HepG2 (cell line): ENCODE measurements around the gene PLCXD3. TPM values are rescaled to one million over a fixed set of nuclear protein-coding genes. Genes with fewer than 3 reads are reported as not detected.

Experiments used
- ATAC-seq: fragments of 200-7000 bp; cut with Tn5 transposase; 3 replicates; pipeline ENCODE4 v1.9.1; 2020; ENCODE audit warnings: mild to moderate bottlenecking, moderate library complexity
- BruUV-seq: library from RNA; stranded (reverse); fragments of 400-500 nt; replicated peaks from 2 replicates; lab custom pipeline; 2021; lab: Mats Ljungman, UMichigan
- CTCF ChIA-PET: fragments of 300-600 bp; formaldehyde crosslinking; extraction: SDS; loops from one replicate; lab custom pipeline; 2021; ENCODE audit warnings: low total read pairs, inconsistent platforms, low intra/inter-chr PET ratio; lab: Yijun Ruan, JAX
- POLR2A ChIA-PET: fragments of 350-600 bp; sonication (Branson Sonifier 250); formaldehyde crosslinking; loops from one replicate; lab custom pipeline; 2020; ENCODE audit warnings: antibody characterized with exemption, inconsistent platforms; lab: Yijun Ruan, JAX
- DNase-seq: peaks from one replicate; pipeline ENCODE4 v3.0.0-alpha.2; 2015; ENCODE audit warnings: low spot score
- FAIRE-seq: peaks from 3 replicates; lab custom pipeline; 2011; peaks lifted over from hg19 to GRCh38; lab: Jason Lieb, UNC
- H2AFZ ChIP-seq: one replicate; pipeline ENCODE4 v1.6.1; 2011; ENCODE audit warnings: low read length, inconsistent platforms
- H3K27ac ChIP-seq: fragments of 300-600 bp; 3 replicates; pipeline ENCODE4 v1.8.0; 2011; ENCODE audit warnings: mixed run types, mild to moderate bottlenecking, mixed read lengths, low read length, inconsistent platforms; ENCODE audit not compliant: insufficient read depth; ENCODE audit errors: extremely low read length
- H3K27me3 ChIP-seq, 2 experiments: fragments of 200-600 bp in 1 of 2; 2 replicates in 1 of 2; 3 replicates in 1 of 2; pipeline versions ENCODE4 v1.6.0 to v1.8.0; 2011; ENCODE audit warnings: low read length in 2 of 2, mild to moderate bottlenecking in 2 of 2, moderate library complexity in 2 of 2, inconsistent platforms in 1 of 2; ENCODE audit not compliant: insufficient read depth in 2 of 2, control insufficient read depth in 1 of 2
- H3K36me3 ChIP-seq, 2 experiments: fragments of 200-600 bp in 1 of 2; replicated peaks in 1 of 2; 2 replicates in 1 of 2; 3 replicates in 1 of 2; pipeline versions ENCODE4 v1.5.1 to v1.8.0; 2011; ENCODE audit warnings: low read length in 2 of 2, inconsistent platforms in 1 of 2; ENCODE audit not compliant: insufficient read depth in 2 of 2, control insufficient read depth in 1 of 2
- H3K4me1 ChIP-seq: 2 replicates; pipeline ENCODE4 v1.5.1; 2012; ENCODE audit warnings: low read length, inconsistent platforms; ENCODE audit not compliant: insufficient read depth
- H3K4me2 ChIP-seq: 2 replicates; pipeline ENCODE4 v1.6.0; 2011; ENCODE audit warnings: low read depth, low read length, inconsistent platforms
- H3K4me3 ChIP-seq, 3 experiments: fragments of 200-600 bp in 1 of 3; sonication (generic), shearing (Covaris generic) in 1 of 3; replicated peaks in 1 of 3; 2 replicates each; pipeline ENCODE4 v1.5.1; 2011 to 2016; ENCODE audit warnings: low read length in 3 of 3, inconsistent platforms in 2 of 3, low read depth in 2 of 3, mild to moderate bottlenecking in 2 of 3, control low read depth in 1 of 3, mixed read lengths in 1 of 3; ENCODE audit not compliant: insufficient read depth in 1 of 3
- H3K79me2 ChIP-seq: one replicate; pipeline ENCODE4 v1.6.1; 2011; ENCODE audit warnings: low read length, inconsistent platforms; ENCODE audit not compliant: insufficient read depth
- H3K9ac ChIP-seq: 2 replicates; pipeline ENCODE4 v1.6.0; 2011; ENCODE audit warnings: mild to moderate bottlenecking, low read depth, low read length, inconsistent platforms; ENCODE audit not compliant: insufficient read depth
- H3K9me3 ChIP-seq: 2 replicates; pipeline ENCODE4 v1.5.1; 2012; ENCODE audit warnings: mild to moderate bottlenecking, low read length
- H4K20me1 ChIP-seq: 2 replicates; pipeline ENCODE4 v1.6.0; 2011; ENCODE audit warnings: inconsistent platforms, mild to moderate bottlenecking, low read length, moderate library complexity; ENCODE audit not compliant: insufficient read depth
- ELF1 ChIP-seq: sonication (generic); formaldehyde crosslinking; IDR thresholded peaks from 2 replicates; pipeline ENCODE4 v1.4.0; 2020; ENCODE audit warnings: missing genetic modification reagents
- GABPB1 ChIP-seq: IDR thresholded peaks from 2 replicates; pipeline ENCODE4 v1.6.1; 2016; ENCODE audit warnings: mild to moderate bottlenecking, missing genetic modification reagents, moderate library complexity, missing compliant biosample characterization
- GPN1 ChIP-seq: sonication (generic); formaldehyde crosslinking; IDR thresholded peaks from 2 replicates; pipeline ENCODE4 v1.5.1; 2020; ENCODE audit warnings: missing genetic modification reagents, borderline replicate concordance
- KAT7 ChIP-seq: IDR thresholded peaks from 2 replicates; pipeline ENCODE4 v1.6.1; 2018; ENCODE audit warnings: borderline replicate concordance, missing compliant biosample characterization
- KLF16 ChIP-seq, 2 experiments: sonication (generic) in 1 of 2; formaldehyde crosslinking in 1 of 2; IDR thresholded peaks; 2 replicates each; pipeline versions ENCODE4 v1.6.1 to v1.8.0; 2016 to 2023; ENCODE audit warnings: missing genetic modification reagents in 2 of 2, missing compliant biosample characterization in 1 of 2
- MEIS2 ChIP-seq: sonication (generic); formaldehyde crosslinking; IDR thresholded peaks from 2 replicates; pipeline ENCODE4 v1.9.0; 2021; ENCODE audit warnings: mild to moderate bottlenecking, missing genetic modification reagents
- PRDM10 ChIP-seq: sonication (generic); formaldehyde crosslinking; IDR thresholded peaks from 2 replicates; pipeline ENCODE4 v1.4.0; 2020; ENCODE audit warnings: low read depth, missing genetic modification reagents
- RAD51 ChIP-seq: fragments of 450-650 bp; IDR thresholded peaks from 2 replicates; pipeline ENCODE4 v1.6.1; 2016; ENCODE audit warnings: borderline replicate concordance
- SAP130 ChIP-seq: IDR thresholded peaks from 2 replicates; pipeline ENCODE4 v1.6.1; 2016; ENCODE audit warnings: low read depth
- TBX3 ChIP-seq: fragments of 450-650 bp; IDR thresholded peaks from 2 replicates; pipeline ENCODE4 v1.6.1; 2017; ENCODE audit warnings: antibody characterized with exemption, mild to moderate bottlenecking, inconsistent platforms, borderline replicate concordance
- ZNF20 ChIP-seq: sonication (generic); formaldehyde crosslinking; IDR thresholded peaks from 2 replicates; pipeline ENCODE4 v1.4.0; 2020; ENCODE audit warnings: mild to moderate bottlenecking, moderate library complexity, missing genetic modification reagents
- ZNF597 ChIP-seq: sonication (generic); formaldehyde crosslinking; IDR thresholded peaks from 2 replicates; pipeline ENCODE4 v1.5.0; 2020; ENCODE audit warnings: missing genetic modification reagents
- ZNF747 ChIP-seq: sonication (generic); formaldehyde crosslinking; IDR thresholded peaks from 2 replicates; pipeline ENCODE4 v1.8.1; 2023; ENCODE audit warnings: missing genetic modification reagents, mild to moderate bottlenecking, borderline replicate concordance
- ZSCAN5A ChIP-seq: sonication (generic); formaldehyde crosslinking; IDR thresholded peaks from 2 replicates; pipeline ENCODE4 v1.8.0; 2022; ENCODE audit warnings: mild to moderate bottlenecking, missing genetic modification reagents, borderline replicate concordance
- WGBS: methylation state at CpG from one replicate; pipeline ENCODE4 v1.1.6; 2017; ENCODE audit warnings: low lambda C conversion rate; 5-methylcytosine and 5-hydroxymethylcytosine counted together
- in situ Hi-C: cut with HindIII; loops from 2 replicates; pipeline ENCODE4 v1.10.0; 2017; ENCODE audit warnings: low pct_unique_long_range_greater_than_20kb; ENCODE audit not compliant: extremely low pct_ligation_motif_present
- intact Hi-C: fragments of 100-400 bp; cut with micrococcal nuclease; formaldehyde crosslinking; loops from one replicate; pipeline ENCODE4 v1.10.0; 2022; ENCODE audit not compliant: unreplicated experiment
- polyA plus RNA-seq, 8 experiments: library from polyadenylated mRNA; depleted of rRNA in 3 of 8; stranded (reverse) in 7 of 8; unstranded in 1 of 8; fragments of >200 nt; fragmentation: Illumina TruSeq in 4 of 8; extraction: Trizol in 4 of 8; gene quantifications; 2 replicates each; pipeline versions ENCODE4 v1.2.1 to v1.2.3, GENCODE V29; 2011 to 2016; ENCODE audit warnings: low read depth in 4 of 8, missing spikeins in 1 of 8, mixed read lengths in 1 of 8; ENCODE audit not compliant: insufficient read depth in 1 of 8
- total RNA-seq, 5 experiments: library from RNA; depleted of rRNA; stranded (reverse); fragments of >200 nt; fragmentation: Illumina TruSeq; extraction: Trizol; gene quantifications; 2 replicates each; pipeline ENCODE4 v1.2.3, GENCODE V29; 2016; ENCODE audit warnings: low read depth in 1 of 5

Gene PLCXD3
- total and polyA plus RNA-seq, 2 of the 13 experiments (the other 11 are each of a cell fraction or from before 2014, with no cell fraction given), result not detected

- H3K27ac ChIP-seq, result no peak overlapping the region
- no peaks in the 10 kb centered on the region for H3K79me2 ChIP-seq
- H3K9me3 ChIP-seq, result no peaks in the 10 kb centered on the region
- no peaks in the 10 kb centered on the region for H4K20me1 ChIP-seq
- H3K9ac ChIP-seq, result no peak overlapping the region
- no peak overlapping the region for H3K4me3 ChIP-seq
- no peak for ATAC-seq
- no TSS peak for BruUV-seq
- TF ChIP-seq ZSCAN5A (CRISPR knock-in tag) (no peak), GABPB1 (CRISPR knock-in tag) (no peak), ZNF20 (CRISPR knock-in tag) (no peak), ZNF747 (no peak), TBX3 (no peak), MEIS2 (CRISPR knock-in tag) (no peak), KLF16 (CRISPR knock-in tag; IDR thresholded peaks at IDR 0.05) (no peak)
- 58% methylated on average over 1 of the region's 1 CpG for WGBS
- in situ Hi-C loops (no loop called here), intact Hi-C loops (no loop called here)
- H2AFZ ChIP-seq, result no peak overlapping the region
- no peak for FAIRE-seq
- DNase-seq, result no peak
- H3K4me2 ChIP-seq, result no peak overlapping the region
- no peaks in the 10 kb centered on the region for H3K4me1 ChIP-seq
- ChIA-PET CTCF (no interaction called here), POLR2A (no interaction called here)
- no peaks in the 10 kb centered on the region for H3K36me3 ChIP-seq
- H3K27me3 ChIP-seq, result no peaks in the 10 kb centered on the region
Observed at GRCh38 chr5:41306005-41306404, 204.4 kb downstream of the PLCXD3 start.

GRCh38 chr5:41305056-41305455 is 205.3 kb downstream of the PLCXD3 start:
- intact Hi-C loops, result no loop called here
- FAIRE-seq, result no peak
- POLR2A ChIA-PET, result no interaction called here
- TF ChIP-seq SAP130 (CRISPR knock-in tag), result no peak
- no peak for TF ChIP-seq GPN1
- TF ChIP-seq PRDM10 (CRISPR knock-in tag), result no peak
- no peak for TF ChIP-seq ZNF597
- TF ChIP-seq KAT7 (CRISPR knock-in tag), result no peak
- no peak for TF ChIP-seq RAD51
- no peak for TF ChIP-seq ELF1

More at GRCh38 chr5:41305056-41305455, 205.3 kb downstream of the PLCXD3 start:
- H3K36me3 ChIP-seq, result no peaks in the 10 kb centered on the region
- H3K27me3 ChIP-seq, result no peaks in the 10 kb centered on the region
- DNase-seq (no peak), ATAC-seq (no peak)
- H3K4me1 ChIP-seq, result no peaks in the 10 kb centered on the region
- no peak overlapping the region for H3K4me2 ChIP-seq
- BruUV-seq, result no TSS peak
- WGBS, result 0% methylated on average over 2 of the region's 2 CpGs
- no peak overlapping the region for H3K4me3 ChIP-seq
- H3K9me3 ChIP-seq, result no peaks in the 10 kb centered on the region
- no peaks in the 10 kb centered on the region for H4K20me1 ChIP-seq
- CTCF ChIA-PET, result no interaction called here
- no peaks in the 10 kb centered on the region for H3K79me2 ChIP-seq
- no peak overlapping the region for H3K9ac ChIP-seq
- H3K27ac ChIP-seq, result no peak overlapping the region
- in situ Hi-C loops, result no loop called here
- H2AFZ ChIP-seq, result no peak overlapping the region
